22Rv1 (cell line): Measurements from ENCODE around the gene SMIM10L1.

Experiments used
- ZFX ChIP-seq: fragments of 450-650 bp; IDR thresholded peaks from 2 replicates; pipeline ENCODE4 v1.6.1; 2017; ENCODE audit warnings: antibody characterized with exemption, borderline replicate concordance
- TF ChIP-seq, protein P1 (sequence below): fragments of 450-650 bp; IDR thresholded peaks from 2 replicates; pipeline ENCODE4 v1.5.1; 2017; ENCODE audit warnings: mild to moderate bottlenecking

DNA sequence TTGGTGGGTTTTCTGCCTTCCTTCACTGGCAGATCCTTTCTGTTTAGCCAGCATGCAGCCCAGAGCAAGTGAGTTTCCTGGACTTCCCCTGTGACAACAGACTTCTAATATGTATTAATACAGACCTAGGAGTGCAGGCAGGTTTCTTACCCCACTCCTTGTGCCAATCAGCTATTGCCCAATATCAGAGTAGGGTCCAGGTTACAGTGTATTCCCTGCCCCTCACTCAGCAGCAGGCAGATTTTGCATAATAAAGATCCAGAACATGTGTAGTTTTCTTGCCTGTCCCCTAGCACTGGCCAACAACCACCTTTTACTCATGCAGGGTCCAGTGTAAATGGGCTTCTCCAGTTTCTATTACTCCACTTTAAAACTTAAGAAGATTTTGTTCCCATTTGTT is 4.7 kb upstream of the SMIM10L1 start:
- TF ChIP-seq, protein P1, sequence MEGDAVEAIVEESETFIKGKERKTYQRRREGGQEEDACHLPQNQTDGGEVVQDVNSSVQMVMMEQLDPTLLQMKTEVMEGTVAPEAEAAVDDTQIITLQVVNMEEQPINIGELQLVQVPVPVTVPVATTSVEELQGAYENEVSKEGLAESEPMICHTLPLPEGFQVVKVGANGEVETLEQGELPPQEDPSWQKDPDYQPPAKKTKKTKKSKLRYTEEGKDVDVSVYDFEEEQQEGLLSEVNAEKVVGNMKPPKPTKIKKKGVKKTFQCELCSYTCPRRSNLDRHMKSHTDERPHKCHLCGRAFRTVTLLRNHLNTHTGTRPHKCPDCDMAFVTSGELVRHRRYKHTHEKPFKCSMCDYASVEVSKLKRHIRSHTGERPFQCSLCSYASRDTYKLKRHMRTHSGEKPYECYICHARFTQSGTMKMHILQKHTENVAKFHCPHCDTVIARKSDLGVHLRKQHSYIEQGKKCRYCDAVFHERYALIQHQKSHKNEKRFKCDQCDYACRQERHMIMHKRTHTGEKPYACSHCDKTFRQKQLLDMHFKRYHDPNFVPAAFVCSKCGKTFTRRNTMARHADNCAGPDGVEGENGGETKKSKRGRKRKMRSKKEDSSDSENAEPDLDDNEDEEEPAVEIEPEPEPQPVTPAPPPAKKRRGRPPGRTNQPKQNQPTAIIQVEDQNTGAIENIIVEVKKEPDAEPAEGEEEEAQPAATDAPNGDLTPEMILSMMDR = no peak
- TF ChIP-seq ZFX = no peak
